Stomach (tissue), 4 donors: ENCODE results near the gene ANKRD23.

Experiments used
- CTCF ChIP-seq, 7 experiments: fragments of 450-650 bp in 4 of 7; fragments of 200-600 bp in 3 of 7; sonication (generic) in 3 of 7; IDR thresholded peaks; one replicate each; pipeline ENCODE4 v1.5.1; 2016 to 2019; ENCODE audit warnings: antibody characterized with exemption in 7 of 7, control low read depth in 2 of 7, mild to moderate bottlenecking in 1 of 7
- POLR2A ChIP-seq, 4 donors: fragments of 450-650 bp; IDR thresholded peaks; one replicate each; pipeline ENCODE4 v1.6.1; 2016; ENCODE audit warnings: antibody characterized with exemption in 4 of 4, control low read depth in 2 of 4, mild to moderate bottlenecking in 1 of 4, moderate library complexity in 1 of 4
- POLR2AphosphoS5 ChIP-seq, 3 donors: sonication (generic); formaldehyde crosslinking; IDR thresholded peaks; one replicate each; pipeline ENCODE4 v1.6.1; 2016; ENCODE audit warnings: antibody characterized with exemption in 3 of 3

- TF ChIP-seq CTCF (IDR thresholded peaks at IDR 0.05) (no peak), POLR2A (IDR thresholded peaks at IDR 0.05) (no peak), POLR2AphosphoS5 (IDR thresholded peaks at IDR 0.05) (no peak)
Measured at GRCh38 chr2:96804986-96805385, 38.8 kb downstream of the ANKRD23 start.
